ENCODE data around the gene ZACN.

GRCh38 chr17:76056882-76057281 lies 22.1 kb upstream of the ZACN start:
- no peak for TF ChIP-seq POLR2A (IDR thresholded peaks at IDR 0.05; ENCODE audit: low read depth, low read length)
- TF ChIP-seq, protein P1, sequence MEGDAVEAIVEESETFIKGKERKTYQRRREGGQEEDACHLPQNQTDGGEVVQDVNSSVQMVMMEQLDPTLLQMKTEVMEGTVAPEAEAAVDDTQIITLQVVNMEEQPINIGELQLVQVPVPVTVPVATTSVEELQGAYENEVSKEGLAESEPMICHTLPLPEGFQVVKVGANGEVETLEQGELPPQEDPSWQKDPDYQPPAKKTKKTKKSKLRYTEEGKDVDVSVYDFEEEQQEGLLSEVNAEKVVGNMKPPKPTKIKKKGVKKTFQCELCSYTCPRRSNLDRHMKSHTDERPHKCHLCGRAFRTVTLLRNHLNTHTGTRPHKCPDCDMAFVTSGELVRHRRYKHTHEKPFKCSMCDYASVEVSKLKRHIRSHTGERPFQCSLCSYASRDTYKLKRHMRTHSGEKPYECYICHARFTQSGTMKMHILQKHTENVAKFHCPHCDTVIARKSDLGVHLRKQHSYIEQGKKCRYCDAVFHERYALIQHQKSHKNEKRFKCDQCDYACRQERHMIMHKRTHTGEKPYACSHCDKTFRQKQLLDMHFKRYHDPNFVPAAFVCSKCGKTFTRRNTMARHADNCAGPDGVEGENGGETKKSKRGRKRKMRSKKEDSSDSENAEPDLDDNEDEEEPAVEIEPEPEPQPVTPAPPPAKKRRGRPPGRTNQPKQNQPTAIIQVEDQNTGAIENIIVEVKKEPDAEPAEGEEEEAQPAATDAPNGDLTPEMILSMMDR (IDR thresholded peaks at IDR 0.05; ENCODE audit: extremely low read depth in 1 of 2, insufficient read depth in 1 of 2, low read depth in 1 of 2, low read length in 2 of 2), result no peak

Data from endothelial cell of umbilical vein (primary cell).